ENCODE results near the gene GPR152. TPM values are rescaled to one million over a fixed set of nuclear protein-coding genes. Genes with fewer than 3 reads are reported as not detected.
"Not testable (repeated sequence)": the region's sequence is repeated elsewhere in the genome, so short reads cannot be mapped to it uniquely, and the experiment has no call there.

GPR152 gene
- total RNA-seq, 2 donors from 2014 or later: not detected

DNA sequence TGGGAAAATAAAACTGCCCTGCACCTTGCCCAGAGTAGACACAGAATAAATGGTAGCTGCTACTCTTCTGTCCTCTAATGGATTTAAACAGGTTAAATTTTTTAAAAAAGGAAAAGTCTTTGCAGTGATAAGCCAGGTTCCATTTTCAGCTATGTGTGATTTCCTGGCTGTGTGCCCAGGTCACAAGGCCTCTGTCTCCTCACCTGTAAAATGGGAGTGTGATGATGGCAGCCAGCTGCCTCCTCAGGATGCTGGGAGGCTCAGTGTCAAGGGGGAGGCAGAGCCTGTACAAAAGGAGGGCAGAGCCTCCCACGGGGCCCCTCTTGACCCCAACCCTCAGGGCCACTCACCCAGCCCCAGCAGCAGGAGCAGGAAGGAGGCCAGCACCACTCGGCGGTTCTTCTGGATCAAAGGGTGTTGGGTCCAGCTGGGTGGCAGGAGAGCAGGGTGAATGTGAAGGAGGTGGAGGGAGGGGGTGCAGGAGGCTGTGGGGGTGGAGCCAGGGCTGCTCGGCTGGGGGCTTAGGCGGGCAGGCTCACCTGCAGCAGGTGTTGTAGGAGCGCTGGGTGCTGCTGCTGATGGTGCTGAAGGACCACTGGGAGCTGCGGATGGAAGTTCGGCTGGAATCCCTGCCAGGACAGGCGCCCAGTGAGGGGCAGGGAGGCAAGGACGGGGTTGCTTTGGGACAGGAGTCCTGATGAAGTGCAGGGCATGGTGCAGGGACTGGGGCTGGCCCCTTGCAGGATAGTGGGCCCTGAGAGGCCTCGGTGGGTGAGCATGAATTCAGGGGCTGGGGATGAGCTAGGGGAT, 14.6 kb upstream of the GPR152 start:
- Histone ChIP-seq H3K27ac (ENCODE audit: low read depth, low read length) (no peak overlapping the region), H3K36me3 (ENCODE audit: control insufficient read depth, insufficient read depth, low read length) (no peaks in the 10 kb centered on the region), H3K4me3 (ENCODE audit: low read length) (no peak overlapping the region), H3K9me3 (ENCODE audit: control insufficient read depth, low read length) (no peaks in the 10 kb centered on the region), H3K9ac (ENCODE audit: extremely low read depth, low read length, poor library complexity, severe bottlenecking) (no peak overlapping the region), H3K4me1 (ENCODE audit: control insufficient read depth, insufficient read depth, low read length) (no peaks in the 10 kb centered on the region), H3K27me3 (ENCODE audit: control insufficient read depth, insufficient read depth, low read length, poor library complexity, severe bottlenecking) (no peaks in the 10 kb centered on the region)
- peak overlapping the region; percentile 85 for H3K4me3 Mint-ChIP-seq
- no peak overlapping the region for H3K27ac Mint-ChIP-seq
- WGBS, 2 experiments (ENCODE audit: insufficient coverage in 1 of 2, insufficient read length in 1 of 2): 87 to 90% methylated on average over 5 to 11 of the region's 11 CpGs
- H3K9me3 Mint-ChIP-seq: no peaks in the 10 kb centered on the region
- TF ChIP-seq, protein P1, sequence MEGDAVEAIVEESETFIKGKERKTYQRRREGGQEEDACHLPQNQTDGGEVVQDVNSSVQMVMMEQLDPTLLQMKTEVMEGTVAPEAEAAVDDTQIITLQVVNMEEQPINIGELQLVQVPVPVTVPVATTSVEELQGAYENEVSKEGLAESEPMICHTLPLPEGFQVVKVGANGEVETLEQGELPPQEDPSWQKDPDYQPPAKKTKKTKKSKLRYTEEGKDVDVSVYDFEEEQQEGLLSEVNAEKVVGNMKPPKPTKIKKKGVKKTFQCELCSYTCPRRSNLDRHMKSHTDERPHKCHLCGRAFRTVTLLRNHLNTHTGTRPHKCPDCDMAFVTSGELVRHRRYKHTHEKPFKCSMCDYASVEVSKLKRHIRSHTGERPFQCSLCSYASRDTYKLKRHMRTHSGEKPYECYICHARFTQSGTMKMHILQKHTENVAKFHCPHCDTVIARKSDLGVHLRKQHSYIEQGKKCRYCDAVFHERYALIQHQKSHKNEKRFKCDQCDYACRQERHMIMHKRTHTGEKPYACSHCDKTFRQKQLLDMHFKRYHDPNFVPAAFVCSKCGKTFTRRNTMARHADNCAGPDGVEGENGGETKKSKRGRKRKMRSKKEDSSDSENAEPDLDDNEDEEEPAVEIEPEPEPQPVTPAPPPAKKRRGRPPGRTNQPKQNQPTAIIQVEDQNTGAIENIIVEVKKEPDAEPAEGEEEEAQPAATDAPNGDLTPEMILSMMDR (conservative IDR thresholded peaks at IDR 0.05): no peak
- peaks cover 4% of the 10 kb centered on the region for H3K36me3 Mint-ChIP-seq (ENCODE audit: low read depth)
- no peaks in the 10 kb centered on the region for H3K27me3 Mint-ChIP-seq (ENCODE audit: insufficient read depth)
- DNase-seq: no peak
- peaks cover 9% of the 10 kb centered on the region for H3K4me1 Mint-ChIP-seq

DNA sequence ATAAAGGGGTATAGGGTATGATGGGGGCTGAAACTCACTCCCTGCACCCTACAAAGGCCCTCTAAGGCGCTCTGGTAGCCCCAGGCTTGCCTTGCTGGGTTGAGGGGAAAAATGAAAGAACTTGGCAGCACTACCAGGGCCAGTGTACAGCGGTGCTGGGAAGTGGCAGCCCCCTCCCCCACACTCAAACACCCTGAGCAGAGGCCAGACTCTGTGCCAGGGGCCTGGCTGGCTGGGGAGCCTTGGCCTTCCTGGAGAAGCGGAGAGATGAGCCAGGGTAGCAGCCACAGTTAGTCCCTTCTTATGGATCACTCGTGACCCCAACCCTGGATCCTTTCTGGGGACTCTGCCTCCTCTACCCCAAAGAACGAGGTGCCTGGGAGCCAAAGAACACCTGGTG, 13.8 kb upstream of the GPR152 start:
- H3K27me3 ChIP-seq (ENCODE audit: control insufficient read depth, insufficient read depth, low read length, poor library complexity, severe bottlenecking): no peaks in the 10 kb centered on the region
- H3K36me3 Mint-ChIP-seq (ENCODE audit: low read depth): peaks cover 4% of the 10 kb centered on the region
- H3K4me1 ChIP-seq (ENCODE audit: control insufficient read depth, insufficient read depth, low read length): no peaks in the 10 kb centered on the region
- H3K9ac ChIP-seq (ENCODE audit: extremely low read depth, low read length, poor library complexity, severe bottlenecking): no peak overlapping the region
- DNase-seq: no peak
- H3K9me3 ChIP-seq (ENCODE audit: control insufficient read depth, low read length): no peaks in the 10 kb centered on the region
- no peak overlapping the region for H3K4me3 Mint-ChIP-seq
- no peak overlapping the region for H3K4me3 ChIP-seq (ENCODE audit: low read length)
- H3K36me3 ChIP-seq (ENCODE audit: control insufficient read depth, insufficient read depth, low read length): no peaks in the 10 kb centered on the region
- H3K9me3 Mint-ChIP-seq: no peaks in the 10 kb centered on the region
- H3K27me3 Mint-ChIP-seq (ENCODE audit: insufficient read depth): no peaks in the 10 kb centered on the region
- WGBS, 2 experiments (ENCODE audit: insufficient coverage in 1 of 2, insufficient read length in 1 of 2): 94% methylated on average over 5 of the region's 5 CpGs; no CpG with 5 or more reads in 1 of the 2 experiments
- TF ChIP-seq, protein P1 (conservative IDR thresholded peaks at IDR 0.05): no peak
- peaks cover 9% of the 10 kb centered on the region for H3K4me1 Mint-ChIP-seq
- H3K27ac Mint-ChIP-seq: no peak overlapping the region
- H3K27ac ChIP-seq (ENCODE audit: low read depth, low read length): no peak overlapping the region

DNA sequence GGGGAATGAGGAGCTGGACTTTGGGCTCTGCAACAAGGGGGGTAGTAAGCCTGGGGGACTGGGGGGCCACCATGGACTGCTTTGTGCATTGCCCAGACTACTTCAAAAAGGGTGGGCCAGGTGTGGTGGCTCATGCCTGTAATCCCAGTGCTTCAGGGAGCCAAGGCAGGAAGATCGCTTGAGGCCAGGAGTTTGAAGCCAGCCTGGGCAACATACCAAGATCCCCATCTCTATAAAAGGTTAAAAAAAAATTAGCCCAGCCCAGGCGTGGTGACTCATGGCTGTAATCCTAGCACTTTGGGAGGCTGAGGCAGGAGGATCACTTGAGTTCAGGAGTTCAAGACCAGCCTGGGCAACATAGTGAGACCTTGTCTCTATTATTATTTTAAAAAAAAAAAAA, 13.0 kb upstream of the GPR152 start:
- H3K4me1 ChIP-seq (ENCODE audit: control insufficient read depth, insufficient read depth, low read length); H3K4me1 Mint-ChIP-seq; H3K27me3 ChIP-seq (ENCODE audit: control insufficient read depth, insufficient read depth, low read length, poor library complexity, severe bottlenecking); H3K9me3 ChIP-seq (ENCODE audit: control insufficient read depth, low read length); H3K36me3 ChIP-seq (ENCODE audit: control insufficient read depth, insufficient read depth, low read length); DNase-seq; H3K27ac ChIP-seq (ENCODE audit: low read depth, low read length); H3K9me3 Mint-ChIP-seq; H3K36me3 Mint-ChIP-seq (ENCODE audit: low read depth); H3K27me3 Mint-ChIP-seq (ENCODE audit: insufficient read depth): not testable (repeated sequence)
- Histone ChIP-seq H3K4me3 (ENCODE audit: low read length) (peak overlapping the region; percentile 92), H3K9ac (ENCODE audit: extremely low read depth, low read length, poor library complexity, severe bottlenecking) (peak overlapping the region; percentile 83)
- Mint-ChIP-seq H3K4me3 (peak overlapping the region; percentile 74), H3K27ac (peak overlapping the region; percentile 91)
- WGBS, 2 experiments (ENCODE audit: insufficient coverage in 1 of 2, insufficient read length in 1 of 2): 98 to 100% methylated on average over 1 to 2 of the region's 2 CpGs

Measured in endodermal cell (in vitro differentiated cells).